Measurements from ENCODE around the gene PEX10.

The PEX10 gene

GRCh38 chr1:2412395-2412772, at the start of gene PEX10:
PEX10 (minus strand) TSS chr1:2412564; CDS start chr1:2412502, 62 bp downstream.
- Histone ChIP-seq H3K79me2 (ENCODE audit: insufficient read depth, low read length) (peaks cover 30% of the 10 kb centered on the region), H2AFZ (ENCODE audit: low read length) (peak within 1 kb of the TSS; percentile 82), H3K4me2 (ENCODE audit: low read depth, low read length, poor library complexity, severe bottlenecking) (peak within 1 kb of the TSS; percentile 98), H3K4me3 (ENCODE audit: low read length, poor library complexity, severe bottlenecking) (peak within 1 kb of the TSS; percentile 86), H3K9me2 (replicated peaks; ENCODE audit: low read depth, low read length) (no peaks in the 10 kb centered on the region), H3K9me3 (ENCODE audit: insufficient read depth, low read depth, low read length) (no peaks in the 10 kb centered on the region), H3K9ac (ENCODE audit: low read depth, low read length, poor library complexity, severe bottlenecking) (peak within 1 kb of the TSS; percentile 88), H3K27me3 (ENCODE audit: insufficient read depth, low read length, poor library complexity, severe bottlenecking) (no peaks in the 10 kb centered on the region), H3F3A (ENCODE audit: low read depth) (no peaks in the 10 kb centered on the region), H4K20me1 (ENCODE audit: insufficient read depth, low read length, poor library complexity, severe bottlenecking) (no peaks in the 10 kb centered on the region), H3K4me1 (ENCODE audit: insufficient read depth, low read length, poor library complexity, severe bottlenecking) (peaks cover 42% of the 10 kb centered on the region), H3K36me3 (ENCODE audit: insufficient read depth, low read length) (no peaks in the 10 kb centered on the region)
- TF ChIP-seq CTCF (conservative IDR thresholded peaks at IDR 0.05; ENCODE audit: low read length) (no peak), EZH2phosphoT487 (IDR thresholded peaks at IDR 0.05; ENCODE audit: borderline replicate concordance) (no peak)

- TF ChIP-seq CTCF (conservative IDR thresholded peaks at IDR 0.05; ENCODE audit: low read length) (no peak), EZH2phosphoT487 (IDR thresholded peaks at IDR 0.05; ENCODE audit: borderline replicate concordance) (no peak)
- H3K9me2 ChIP-seq (replicated peaks; ENCODE audit: low read depth, low read length): no peaks in the 10 kb centered on the region
- no peaks in the 10 kb centered on the region for H3K9me3 ChIP-seq (ENCODE audit: insufficient read depth, low read depth, low read length)
- no peak overlapping the region for H3K4me3 ChIP-seq (ENCODE audit: low read length, poor library complexity, severe bottlenecking)
- no peak overlapping the region for H2AFZ ChIP-seq (ENCODE audit: low read length)
- H3K27me3 ChIP-seq (ENCODE audit: insufficient read depth, low read length, poor library complexity, severe bottlenecking): no peaks in the 10 kb centered on the region
- H4K20me1 ChIP-seq (ENCODE audit: insufficient read depth, low read length, poor library complexity, severe bottlenecking): no peaks in the 10 kb centered on the region
- no peaks in the 10 kb centered on the region for H3K36me3 ChIP-seq (ENCODE audit: insufficient read depth, low read length)
- no peak overlapping the region for H3K4me2 ChIP-seq (ENCODE audit: low read depth, low read length, poor library complexity, severe bottlenecking)
- no peaks in the 10 kb centered on the region for H3K4me1 ChIP-seq (ENCODE audit: insufficient read depth, low read length, poor library complexity, severe bottlenecking)
- no peaks in the 10 kb centered on the region for H3F3A ChIP-seq (ENCODE audit: low read depth)
- no peaks in the 10 kb centered on the region for H3K79me2 ChIP-seq (ENCODE audit: insufficient read depth, low read length)
- H3K9ac ChIP-seq (ENCODE audit: low read depth, low read length, poor library complexity, severe bottlenecking): no peak overlapping the region
These were observed 48.8 kb upstream of the PEX10 start for GRCh38 chr1:2460996-2461751.

- H3K9me3 ChIP-seq (ENCODE audit: insufficient read depth, low read depth, low read length): no peaks in the 10 kb centered on the region
- no peaks in the 10 kb centered on the region for H4K20me1 ChIP-seq (ENCODE audit: insufficient read depth, low read length, poor library complexity, severe bottlenecking)
- H3K9me2 ChIP-seq (replicated peaks; ENCODE audit: low read depth, low read length): no peaks in the 10 kb centered on the region
- TF ChIP-seq EZH2phosphoT487 (IDR thresholded peaks at IDR 0.05; ENCODE audit: borderline replicate concordance) (no peak), CTCF (conservative IDR thresholded peaks at IDR 0.05; ENCODE audit: low read length) (no peak)
- H2AFZ ChIP-seq (ENCODE audit: low read length): no peak overlapping the region
- H3K79me2 ChIP-seq (ENCODE audit: insufficient read depth, low read length): no peaks in the 10 kb centered on the region
- H3F3A ChIP-seq (ENCODE audit: low read depth): no peaks in the 10 kb centered on the region
- H3K4me3 ChIP-seq (ENCODE audit: low read length, poor library complexity, severe bottlenecking): no peak overlapping the region
- no peaks in the 10 kb centered on the region for H3K36me3 ChIP-seq (ENCODE audit: insufficient read depth, low read length)
- H3K27me3 ChIP-seq (ENCODE audit: insufficient read depth, low read length, poor library complexity, severe bottlenecking): no peaks in the 10 kb centered on the region
- H3K4me1 ChIP-seq (ENCODE audit: insufficient read depth, low read length, poor library complexity, severe bottlenecking): no peaks in the 10 kb centered on the region
- H3K4me2 ChIP-seq (ENCODE audit: low read depth, low read length, poor library complexity, severe bottlenecking): no peak overlapping the region
- H3K9ac ChIP-seq (ENCODE audit: low read depth, low read length, poor library complexity, severe bottlenecking): no peak overlapping the region
These were observed 47.8 kb upstream of the PEX10 start for GRCh38 chr1:2460203-2460602.

Data from Loucy (cell line).